Bronchial epithelial cell (primary cell): ENCODE results near the gene TSPAN16. TPM values are rescaled to one million over a fixed set of nuclear protein-coding genes. Genes with fewer than 3 reads are reported as not detected.
"Not testable (repeated sequence)": the region's sequence is repeated elsewhere in the genome, so short reads cannot be mapped to it uniquely, and the experiment has no call there.

ENCODE experiments used
- DNase-seq: peaks from one replicate; pipeline ENCODE4 v3.0.0-alpha.2; 2010; ENCODE audit warnings: low read depth
- FAIRE-seq: peaks from 2 replicates; lab custom pipeline; 2011; peaks lifted over from hg19 to GRCh38; lab: Jason Lieb, UNC
- H3K27me3 ChIP-seq: 2 replicates; pipeline ENCODE4 v1.5.1; 2011; ENCODE audit warnings: low read length; ENCODE audit not compliant: control insufficient read depth, insufficient read depth
- H3K36me3 ChIP-seq: 2 replicates; pipeline ENCODE4 v1.5.1; 2011; ENCODE audit warnings: low read length; ENCODE audit not compliant: control insufficient read depth, insufficient read depth
- H3K4me3 ChIP-seq: 2 replicates; pipeline ENCODE4 v1.5.1; 2011; ENCODE audit warnings: mild to moderate bottlenecking, low read depth, low read length, control low read depth
- total RNA-seq: library from RNA; depleted of rRNA; stranded (reverse); fragments of >200 nt; gene quantifications from 2 replicates; pipeline ENCODE4 v1.2.1, GENCODE V29; 2014
- TF ChIP-seq, protein P1 (sequence below): IDR thresholded peaks from 2 replicates; pipeline ENCODE4 v1.5.1; 2011; ENCODE audit warnings: mild to moderate bottlenecking, moderate library complexity, low read length, control low read depth, inconsistent platforms; ENCODE audit not compliant: insufficient read depth, severe bottlenecking

TSPAN16 gene
- total RNA-seq, 1 donor from 2014 or later = not detected

DNA sequence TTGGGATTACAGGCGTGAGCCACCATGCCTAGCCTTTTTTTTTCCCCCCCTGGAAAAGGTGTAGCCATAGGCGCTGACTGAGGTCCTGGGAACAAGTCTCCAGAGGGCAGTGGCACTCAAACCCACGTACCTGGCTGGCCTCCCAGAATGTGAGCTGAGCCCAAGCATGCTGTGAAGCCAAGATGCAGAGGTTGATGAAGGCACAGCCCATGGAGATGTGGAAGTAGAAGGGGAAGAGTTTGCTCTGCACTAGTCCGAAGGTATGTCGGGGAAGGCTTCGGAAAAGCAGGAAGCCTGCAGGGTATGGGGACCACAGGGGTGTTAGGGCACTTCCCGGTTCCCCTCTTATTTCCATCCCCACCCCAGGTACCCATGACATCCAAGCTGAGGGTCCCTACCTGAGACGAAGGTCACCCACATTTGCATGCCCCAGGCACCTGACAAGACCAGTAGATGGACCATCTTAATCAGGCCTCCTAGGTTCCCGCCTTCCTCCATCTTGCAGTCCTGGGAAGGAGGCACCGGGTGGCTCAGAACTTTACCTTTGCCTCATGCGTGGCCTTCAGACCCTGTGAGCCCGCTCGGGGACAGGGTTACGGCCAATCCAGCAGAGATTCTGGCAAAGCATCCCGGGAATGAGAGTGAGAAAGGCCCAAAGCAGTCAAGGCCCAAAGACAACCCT, 49.3 kb downstream of the TSPAN16 start:
- FAIRE-seq = peak; percentile 23

DNA sequence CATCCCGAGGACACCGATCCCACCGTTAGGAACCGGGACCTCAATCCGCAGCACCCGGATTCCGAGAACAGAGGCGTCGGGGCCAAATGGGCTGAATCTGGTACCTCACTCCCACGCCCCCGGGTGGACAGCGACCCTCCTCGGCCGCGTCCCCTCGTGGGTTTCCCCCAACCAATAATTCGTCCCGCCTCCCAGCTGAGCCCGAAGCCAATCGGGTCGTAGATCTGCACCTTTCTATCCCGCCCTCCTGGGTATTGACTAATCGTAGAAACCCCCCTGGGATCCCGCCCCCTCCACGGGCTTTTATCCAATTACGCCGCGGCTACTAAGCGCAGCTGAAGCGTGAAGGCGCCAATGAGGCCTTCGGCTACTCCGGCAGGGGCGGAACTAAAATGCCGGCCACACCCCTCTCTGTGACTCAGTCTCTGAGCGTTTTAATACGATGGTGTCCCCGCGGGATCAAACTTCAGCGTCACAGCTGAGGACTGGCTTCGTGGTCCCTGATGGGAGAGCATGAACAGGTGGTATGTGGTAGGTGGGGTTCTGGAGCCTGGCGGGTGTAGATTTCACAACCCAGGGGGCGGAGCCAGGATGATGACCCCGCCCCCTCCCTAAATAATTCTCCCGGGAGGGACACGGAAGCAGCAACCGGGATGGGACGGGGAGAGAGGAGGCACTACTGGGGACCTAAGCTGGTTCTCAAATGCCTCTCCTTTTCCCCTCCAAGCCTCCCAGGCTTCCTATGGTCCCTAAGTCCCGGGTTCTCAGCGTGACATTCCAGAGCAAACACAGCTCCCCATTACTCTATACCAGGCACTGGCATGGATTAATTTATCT, 50.4 kb downstream of the TSPAN16 start, which contains the start of the genes CCDC159 and TMEM205:
TSS of gene CCDC159 (plus strand) at position 416 of the 837 bp plus-strand sequence. CDS start at position 504, 88 bp downstream.
TSS of gene TMEM205 (minus strand) at position 165 of the 837 bp plus-strand sequence. CDS start 649 bp downstream, outside the sequence.
- TF ChIP-seq, protein P1, sequence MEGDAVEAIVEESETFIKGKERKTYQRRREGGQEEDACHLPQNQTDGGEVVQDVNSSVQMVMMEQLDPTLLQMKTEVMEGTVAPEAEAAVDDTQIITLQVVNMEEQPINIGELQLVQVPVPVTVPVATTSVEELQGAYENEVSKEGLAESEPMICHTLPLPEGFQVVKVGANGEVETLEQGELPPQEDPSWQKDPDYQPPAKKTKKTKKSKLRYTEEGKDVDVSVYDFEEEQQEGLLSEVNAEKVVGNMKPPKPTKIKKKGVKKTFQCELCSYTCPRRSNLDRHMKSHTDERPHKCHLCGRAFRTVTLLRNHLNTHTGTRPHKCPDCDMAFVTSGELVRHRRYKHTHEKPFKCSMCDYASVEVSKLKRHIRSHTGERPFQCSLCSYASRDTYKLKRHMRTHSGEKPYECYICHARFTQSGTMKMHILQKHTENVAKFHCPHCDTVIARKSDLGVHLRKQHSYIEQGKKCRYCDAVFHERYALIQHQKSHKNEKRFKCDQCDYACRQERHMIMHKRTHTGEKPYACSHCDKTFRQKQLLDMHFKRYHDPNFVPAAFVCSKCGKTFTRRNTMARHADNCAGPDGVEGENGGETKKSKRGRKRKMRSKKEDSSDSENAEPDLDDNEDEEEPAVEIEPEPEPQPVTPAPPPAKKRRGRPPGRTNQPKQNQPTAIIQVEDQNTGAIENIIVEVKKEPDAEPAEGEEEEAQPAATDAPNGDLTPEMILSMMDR = no peak
- Histone ChIP-seq H3K4me3 (peak within 1 kb of the TSS; percentile 78), H3K27me3 (no peaks in the 10 kb centered on the region), H3K36me3 (peaks cover 3% of the 10 kb centered on the region)
- peak; percentile 88 for FAIRE-seq
- DNase-seq = peak; percentile 97

More for the DNA sequence above, 49.3 kb downstream of the TSPAN16 start:
- Histone ChIP-seq H3K27me3 (no peaks in the 10 kb centered on the region), H3K4me3 (peak overlapping the region; percentile 78), H3K36me3 (peaks cover 3% of the 10 kb centered on the region)
- TF ChIP-seq, protein P1 = no peak
- peak; percentile 22 for DNase-seq

DNA sequence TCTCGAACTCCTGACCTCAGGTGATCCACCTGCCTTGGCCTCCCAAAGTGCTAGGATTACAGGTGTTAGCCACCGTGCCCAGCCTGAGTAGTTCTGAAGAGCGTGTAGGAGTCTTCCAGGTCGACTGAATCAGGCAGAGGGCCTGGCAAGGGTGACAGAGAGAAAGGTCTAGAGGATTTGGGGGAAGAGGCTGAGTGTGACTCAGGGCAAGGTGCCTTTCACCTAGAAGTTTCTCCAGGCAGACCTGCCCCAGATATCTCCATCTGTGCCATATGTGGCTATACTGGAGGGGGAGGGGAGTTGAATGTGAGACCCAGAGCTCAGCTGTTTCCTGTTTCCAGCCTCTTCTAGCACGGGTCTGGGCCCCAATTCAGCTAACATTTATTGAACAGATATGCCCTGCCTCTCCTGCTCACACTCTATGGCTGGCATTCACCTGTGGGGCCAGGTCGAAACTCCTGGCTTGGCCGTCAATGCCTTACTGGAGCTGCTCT, 51.6 kb downstream of the TSPAN16 start:
- Histone ChIP-seq H3K27me3 (no peaks in the 10 kb centered on the region), H3K4me3 (no peak overlapping the region), H3K36me3 (peaks cover 1% of the 10 kb centered on the region)
- no peak for DNase-seq
- TF ChIP-seq, protein P1 = no peak
- no peak for FAIRE-seq

DNA sequence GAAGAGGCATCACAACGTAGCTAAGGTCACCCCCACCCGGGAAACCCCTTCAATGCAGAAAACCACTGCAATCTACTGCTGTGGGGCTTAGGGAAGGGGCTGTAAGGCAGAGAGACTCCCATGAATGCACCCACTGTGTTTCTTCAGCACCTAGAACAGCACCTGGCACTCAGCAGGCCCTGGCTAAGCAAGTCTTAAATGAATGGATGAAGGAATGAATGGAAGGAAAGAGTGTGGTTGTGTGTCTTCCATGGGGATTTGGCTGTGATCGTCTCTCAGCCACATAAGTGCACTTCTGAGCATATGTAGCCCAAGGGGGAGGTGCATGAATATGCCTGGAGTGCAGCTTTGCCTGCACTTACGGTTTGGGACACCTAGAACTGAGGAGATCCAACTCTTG, 53.2 kb downstream of the TSPAN16 start:
- DNase-seq = no peak
- Histone ChIP-seq H3K4me3 (no peak overlapping the region), H3K27me3 (no peaks in the 10 kb centered on the region), H3K36me3 (no peaks in the 10 kb centered on the region)
- FAIRE-seq = no peak
- TF ChIP-seq, protein P1 = no peak

DNA sequence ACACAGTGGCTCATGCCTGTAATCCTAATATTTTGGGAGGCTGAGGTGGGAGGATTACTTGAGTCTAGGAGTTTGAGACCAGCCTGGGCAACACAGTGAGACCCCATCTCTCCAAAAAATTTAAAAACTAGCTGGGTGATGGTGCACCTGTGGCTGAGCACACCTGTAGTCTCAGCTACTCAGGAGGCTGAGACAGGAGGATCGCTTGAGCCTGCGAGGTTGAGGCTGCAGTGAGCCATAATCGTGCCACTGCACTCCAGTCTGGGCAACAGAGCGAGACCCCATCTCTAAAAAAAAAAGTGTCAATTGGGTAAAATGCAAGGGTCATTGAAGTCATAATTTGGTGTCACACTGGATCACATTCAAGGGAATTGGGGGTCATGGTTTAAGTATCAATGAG, 58.1 kb downstream of the TSPAN16 start:
- H3K36me3 ChIP-seq, DNase-seq, H3K4me3 ChIP-seq, H3K27me3 ChIP-seq: not testable (repeated sequence)
- FAIRE-seq = peak; percentile 7
